Hepatocyte (in vitro differentiated cells): ENCODE measurements around the gene THEM5.
"Not testable (repeated sequence)": the region's sequence is repeated elsewhere in the genome, so short reads cannot be mapped to it uniquely, and the experiment has no call there.

Source experiments
- EZH2 ChIP-seq: fragments of 200-600 bp; sonication (generic); IDR thresholded peaks from 2 replicates; pipeline ENCODE4 v1.6.1; 2016; ENCODE audit warnings: antibody characterized with exemption, mild to moderate bottlenecking, borderline replicate concordance
- EZH2phosphoT487 ChIP-seq: fragments of 200-600 bp; sonication (generic); IDR thresholded peaks from one replicate; pipeline ENCODE4 v1.6.1; 2018; ENCODE audit warnings: antibody characterized with exemption, mild to moderate bottlenecking, low read depth, moderate library complexity; ENCODE audit not compliant: unreplicated experiment, severe bottlenecking
- TF ChIP-seq, protein P1 (sequence below): fragments of 200-600 bp; sonication (generic); IDR thresholded peaks from 2 replicates; pipeline ENCODE4 v1.5.1; 2016; ENCODE audit warnings: antibody characterized with exemption, mild to moderate bottlenecking; ENCODE audit not compliant: poor library complexity

DNA sequence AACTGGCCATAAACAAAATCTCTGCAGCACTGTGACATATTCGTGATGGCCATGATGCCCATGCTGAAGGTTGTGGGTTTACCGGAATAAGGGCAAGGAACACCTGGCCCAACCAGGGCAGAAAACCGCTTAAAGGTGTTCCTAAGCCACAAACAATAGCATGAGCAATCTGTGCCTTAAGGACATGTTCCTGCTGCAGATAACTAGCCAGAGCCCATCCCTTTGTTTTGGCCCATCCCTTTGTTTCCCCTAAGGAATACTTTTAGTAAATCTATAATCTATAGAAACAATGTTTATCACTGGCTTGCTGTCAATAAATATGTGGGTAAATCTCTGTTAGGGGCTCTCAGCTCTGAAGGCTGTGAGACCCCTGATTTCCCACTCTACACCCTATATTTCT lies 47.3 kb upstream of the THEM5 start:
- TF ChIP-seq, protein P1, sequence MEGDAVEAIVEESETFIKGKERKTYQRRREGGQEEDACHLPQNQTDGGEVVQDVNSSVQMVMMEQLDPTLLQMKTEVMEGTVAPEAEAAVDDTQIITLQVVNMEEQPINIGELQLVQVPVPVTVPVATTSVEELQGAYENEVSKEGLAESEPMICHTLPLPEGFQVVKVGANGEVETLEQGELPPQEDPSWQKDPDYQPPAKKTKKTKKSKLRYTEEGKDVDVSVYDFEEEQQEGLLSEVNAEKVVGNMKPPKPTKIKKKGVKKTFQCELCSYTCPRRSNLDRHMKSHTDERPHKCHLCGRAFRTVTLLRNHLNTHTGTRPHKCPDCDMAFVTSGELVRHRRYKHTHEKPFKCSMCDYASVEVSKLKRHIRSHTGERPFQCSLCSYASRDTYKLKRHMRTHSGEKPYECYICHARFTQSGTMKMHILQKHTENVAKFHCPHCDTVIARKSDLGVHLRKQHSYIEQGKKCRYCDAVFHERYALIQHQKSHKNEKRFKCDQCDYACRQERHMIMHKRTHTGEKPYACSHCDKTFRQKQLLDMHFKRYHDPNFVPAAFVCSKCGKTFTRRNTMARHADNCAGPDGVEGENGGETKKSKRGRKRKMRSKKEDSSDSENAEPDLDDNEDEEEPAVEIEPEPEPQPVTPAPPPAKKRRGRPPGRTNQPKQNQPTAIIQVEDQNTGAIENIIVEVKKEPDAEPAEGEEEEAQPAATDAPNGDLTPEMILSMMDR, result not testable (repeated sequence)
- not testable (repeated sequence) for TF ChIP-seq EZH2, EZH2phosphoT487
